GM04503 (cell line): Measurements from ENCODE around the gene TEX48.

Experiments
- DNase-seq: peaks from one replicate; pipeline ENCODE4 v3.0.0-alpha.2; 2012; ENCODE audit warnings: low read depth

The TEX48 gene

GRCh38 chr9:114693248-114693855, 11.4 kb upstream of the TEX48 start:
- DNase-seq: no peak

DNA sequence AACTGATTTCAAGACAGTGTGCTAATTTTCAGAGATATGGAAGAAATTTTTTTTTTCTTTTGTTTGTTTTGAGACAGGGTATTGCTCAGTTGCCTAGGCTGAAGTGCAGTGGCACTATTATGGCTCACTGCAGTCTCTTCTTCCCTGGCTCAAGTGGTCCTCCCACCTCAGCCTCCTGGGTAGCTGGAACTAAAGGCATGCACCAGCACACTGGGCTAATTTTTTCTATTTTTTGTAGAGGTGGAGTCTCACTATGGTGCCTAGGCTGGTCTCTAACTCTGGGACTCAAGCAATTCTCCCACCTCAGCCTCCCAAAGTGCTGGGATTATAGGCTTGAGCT, 9.9 kb upstream of the TEX48 start:
- no peak for DNase-seq

DNA sequence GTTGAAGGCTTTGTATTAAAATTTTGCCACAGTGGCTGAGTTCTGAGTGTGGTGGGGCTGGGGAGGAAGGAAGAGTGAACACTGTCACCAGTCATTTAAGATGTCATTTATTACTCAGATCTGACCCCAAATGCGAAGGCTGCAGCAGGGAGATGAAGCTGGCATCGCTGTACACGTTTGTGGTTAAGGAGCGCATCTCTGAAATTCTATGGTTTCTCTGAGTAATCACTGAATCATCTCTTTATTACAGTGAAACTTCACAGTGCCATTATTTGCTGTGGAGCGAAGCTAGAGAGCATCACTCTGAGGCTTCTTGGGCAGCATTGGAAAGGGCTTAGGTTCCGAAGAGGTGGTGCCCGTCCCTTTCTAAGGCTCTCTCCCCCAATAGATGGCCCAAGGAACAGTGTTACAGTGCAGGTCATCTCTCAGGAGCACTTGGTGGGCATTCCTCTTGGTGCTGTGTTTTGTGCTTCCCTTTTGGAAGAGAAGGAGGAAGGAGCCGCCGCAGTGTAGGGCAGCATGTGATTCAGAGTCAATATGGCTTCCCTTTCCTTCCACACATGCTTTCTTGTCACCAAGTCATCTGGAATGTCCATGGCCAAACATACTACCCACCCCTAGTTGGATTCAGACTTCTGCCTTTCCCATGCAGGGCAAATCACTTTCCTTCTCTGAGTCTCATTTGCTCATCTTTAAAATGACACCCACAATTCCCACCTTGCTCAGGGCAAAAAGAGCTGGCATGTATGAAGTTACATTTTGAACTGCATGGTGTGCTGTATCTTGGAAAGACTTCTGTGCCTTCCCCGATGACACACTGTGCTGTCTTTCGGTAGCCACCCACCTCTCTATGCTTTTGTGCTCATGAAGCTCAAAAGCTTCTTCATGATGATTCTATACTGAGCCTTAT, 9.3 kb upstream of the TEX48 start:
- peak; percentile 80 for DNase-seq

- no peak for DNase-seq
These were observed 8.3 kb upstream of the TEX48 start for GRCh38 chr9:114690308-114690707.

GRCh38 chr9:114689813-114690212, 7.8 kb upstream of the TEX48 start:
- DNase-seq: no peak

GRCh38 chr9:114688909-114689610, 7.1 kb upstream of the TEX48 start:
- no peak for DNase-seq

GRCh38 chr9:114688379-114688778, 6.4 kb upstream of the TEX48 start:
- no peak for DNase-seq

DNA sequence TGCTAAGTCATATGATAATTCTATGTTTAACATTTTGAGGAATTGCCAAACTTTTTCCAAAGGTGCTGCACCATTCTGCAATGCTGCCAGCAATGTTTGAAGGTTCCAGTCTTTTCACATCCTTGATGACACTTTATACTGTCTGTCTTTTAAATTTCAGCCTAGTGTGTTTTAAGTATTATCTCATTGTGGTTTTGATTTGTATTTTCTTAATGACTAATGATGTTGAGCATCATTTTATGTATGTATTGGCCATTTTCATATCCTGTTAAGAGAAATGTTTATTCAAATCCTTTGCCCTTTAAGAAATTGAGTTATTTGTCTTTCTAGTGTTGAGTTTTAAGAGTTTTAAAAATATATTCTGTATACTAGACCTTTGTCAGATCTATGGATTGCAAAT, 5.0 kb upstream of the TEX48 start:
- DNase-seq: no peak

- no peak for DNase-seq
These were observed 4.0 kb upstream of the TEX48 start for GRCh38 chr9:114685951-114686350.

- no peak for DNase-seq
These were observed 2.0 kb upstream of the TEX48 start for GRCh38 chr9:114684036-114684435.

DNA sequence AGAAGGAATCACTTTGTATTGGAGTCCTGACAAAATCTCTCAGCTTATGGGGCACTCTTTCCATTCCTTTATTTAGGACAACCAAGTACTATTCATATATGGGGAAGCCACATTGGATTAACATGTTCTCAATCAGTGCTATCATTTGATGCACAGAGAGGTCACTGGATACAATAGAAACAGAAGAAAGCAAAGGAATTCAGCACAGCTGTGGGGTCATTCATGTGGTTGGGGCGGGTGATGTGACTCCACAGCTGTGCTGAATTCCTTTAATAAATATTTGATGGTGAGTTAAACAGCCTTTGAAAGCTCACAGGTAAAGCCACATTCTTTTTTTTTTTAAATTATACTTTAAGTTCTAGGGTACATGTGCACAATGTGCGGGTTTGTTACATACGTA, 854 bp upstream of the TEX48 start:
- DNase-seq: no peak

GRCh38 chr9:114680259-114681001, 1.6 kb downstream of the TEX48 start:
- DNase-seq: no peak

GRCh38 chr9:114678795-114679194, 3.2 kb downstream of the TEX48 start:
- no peak for DNase-seq

DNA sequence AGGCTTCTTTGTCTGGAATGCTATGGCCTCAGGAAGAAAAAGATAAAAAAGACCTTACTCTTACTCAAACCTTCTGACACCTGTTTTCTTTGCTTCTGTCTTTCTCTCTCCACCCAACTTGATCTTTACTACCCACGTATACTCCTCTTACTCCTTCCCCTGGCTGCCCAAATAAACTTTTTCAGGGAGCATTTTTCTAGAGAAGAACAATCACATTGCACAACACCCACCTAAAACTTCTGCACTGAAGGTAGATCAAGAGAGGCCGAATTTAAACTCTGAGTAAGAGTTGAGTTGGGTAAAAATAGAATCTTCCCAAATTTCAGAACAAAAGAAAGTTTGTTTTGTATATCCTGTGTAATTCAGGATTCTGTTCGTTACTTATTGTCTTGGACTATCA, 3.9 kb downstream of the TEX48 start:
- no peak for DNase-seq

- peak; percentile 95 for DNase-seq
These were observed 4.6 kb downstream of the TEX48 start for GRCh38 chr9:114677418-114677817.

DNA sequence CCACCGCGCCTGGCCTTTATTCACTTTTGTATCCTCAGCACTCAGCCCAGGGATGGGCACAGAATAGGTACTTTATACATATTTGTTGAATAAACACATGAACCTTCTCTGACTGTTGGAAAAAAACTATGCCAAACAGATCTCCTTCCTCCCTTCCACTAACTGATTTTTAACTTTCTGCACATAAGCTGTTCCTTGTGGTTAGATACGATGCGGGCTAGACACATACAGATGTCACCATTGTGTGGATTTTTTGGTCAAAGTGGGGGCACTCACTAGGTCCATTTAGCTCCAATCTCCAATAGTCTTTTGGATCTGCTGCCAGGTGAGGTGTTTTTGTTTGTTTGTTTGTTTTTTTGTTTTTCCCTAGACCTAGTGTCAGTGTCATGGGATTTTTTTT, 5.1 kb downstream of the TEX48 start:
- no peak for DNase-seq

DNA sequence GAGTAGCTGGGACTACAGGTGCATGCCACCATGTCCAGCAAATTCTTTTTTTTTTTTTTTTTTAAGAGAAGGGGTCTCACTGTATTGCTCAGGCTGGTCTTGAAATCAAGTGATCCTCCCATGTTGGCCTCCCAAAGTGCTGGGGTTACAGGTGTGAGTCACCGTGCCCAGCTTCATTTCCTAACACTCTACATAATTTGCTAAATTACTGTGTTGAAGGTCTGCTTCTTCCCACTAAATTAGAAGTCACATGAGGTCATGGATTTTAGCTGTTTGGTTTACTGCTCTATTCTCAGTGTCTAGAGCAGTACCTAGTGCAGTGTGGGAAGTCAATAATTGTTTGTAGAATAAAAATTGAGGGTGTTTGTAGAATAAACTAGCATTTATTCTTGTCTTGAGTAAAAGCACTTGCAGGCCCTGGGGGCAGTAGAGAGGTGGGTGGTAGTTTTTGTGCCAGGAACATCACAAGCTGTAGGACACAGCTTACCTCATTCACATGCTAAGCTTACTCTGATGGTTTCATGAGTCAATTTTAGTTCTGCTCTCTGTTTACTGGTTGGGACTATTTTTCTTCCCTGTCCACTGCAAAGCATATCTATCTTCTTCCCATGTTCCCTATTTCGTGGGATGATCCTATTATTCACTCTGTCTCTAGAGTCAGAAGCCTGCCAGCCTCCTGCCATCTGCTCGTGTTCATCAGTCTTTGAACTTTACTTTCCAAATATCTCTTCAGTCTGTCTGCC, 7.0 kb downstream of the TEX48 start:
- no peak for DNase-seq

GRCh38 chr9:114674076-114674797, 7.8 kb downstream of the TEX48 start:
- DNase-seq: no peak

GRCh38 chr9:114671605-114672004, 10.4 kb downstream of the TEX48 start:
- no peak for DNase-seq

- DNase-seq: no peak
These were observed 12.0 kb downstream of the TEX48 start for GRCh38 chr9:114669961-114670360.

GRCh38 chr9:114668146-114668545, 13.8 kb downstream of the TEX48 start:
- DNase-seq: no peak
